NCI-H1092 (cell line): Measurements from ENCODE around the gene PSPC1.
"Not testable (repeated sequence)": the region's sequence is repeated elsewhere in the genome, so short reads cannot be mapped to it uniquely, and the experiment has no call there.

ENCODE experiments used
- DNase-seq: peaks from one replicate; lab custom pipeline; 2025; lab: John Stamatoyannopoulos, UW

The PSPC1 gene

GRCh38 chr13:19763618-19764017, 19.1 kb downstream of the PSPC1 start:
- no peak for DNase-seq

- DNase-seq = no peak
Measured at GRCh38 chr13:19759669-19760068, 23.1 kb downstream of the PSPC1 start.

- no peak for DNase-seq
Measured at GRCh38 chr13:19742643-19743042, 40.1 kb downstream of the PSPC1 start.

GRCh38 chr13:19737844-19738557, 44.7 kb downstream of the PSPC1 start:
- DNase-seq = no peak

- DNase-seq = no peak
Measured at GRCh38 chr13:19726611-19727010, 56.1 kb downstream of the PSPC1 start.

- no peak for DNase-seq
Measured at GRCh38 chr13:19725320-19725719, 57.4 kb downstream of the PSPC1 start.

GRCh38 chr13:19720039-19720438, 62.7 kb downstream of the PSPC1 start:
- DNase-seq = no peak

- DNase-seq = no peak
Measured at GRCh38 chr13:19713186-19713965, 69.4 kb downstream of the PSPC1 start.

- DNase-seq = not testable (repeated sequence)
Measured at GRCh38 chr13:19709782-19710181, 73.0 kb downstream of the PSPC1 start.

- not testable (repeated sequence) for DNase-seq
Measured at GRCh38 chr13:19709039-19709438, 73.7 kb downstream of the PSPC1 start.

- DNase-seq = not testable (repeated sequence)
Measured at GRCh38 chr13:19704256-19704655, 78.5 kb downstream of the PSPC1 start.

- not testable (repeated sequence) for DNase-seq
Measured at GRCh38 chr13:19701619-19702018, 81.1 kb downstream of the PSPC1 start.

GRCh38 chr13:19700963-19701362, 81.8 kb downstream of the PSPC1 start:
- DNase-seq = not testable (repeated sequence)

- no peak for DNase-seq
Measured at GRCh38 chr13:19695829-19696228, 86.9 kb downstream of the PSPC1 start.

- DNase-seq = no peak
Measured at GRCh38 chr13:19695428-19695827, 87.3 kb downstream of the PSPC1 start.

- DNase-seq = not testable (repeated sequence)
Measured at GRCh38 chr13:19691447-19691846, 91.3 kb downstream of the PSPC1 start.

GRCh38 chr13:19685437-19685836, 97.3 kb downstream of the PSPC1 start:
- no peak for DNase-seq

GRCh38 chr13:19685034-19685433, 97.7 kb downstream of the PSPC1 start:
- no peak for DNase-seq

- DNase-seq = no peak
Measured at GRCh38 chr13:19681517-19681916, 101.2 kb downstream of the PSPC1 start.

- no peak for DNase-seq
Measured at GRCh38 chr13:19680751-19681150, 102.0 kb downstream of the PSPC1 start.

- no peak for DNase-seq
Measured at GRCh38 chr13:19676168-19676567, 106.6 kb downstream of the PSPC1 start.

GRCh38 chr13:19674898-19675297, 107.8 kb downstream of the PSPC1 start:
- DNase-seq = no peak
